Measurements from ENCODE around the gene MBOAT1.
"Not testable (repeated sequence)": the region's sequence is repeated elsewhere in the genome, so short reads cannot be mapped to it uniquely, and the experiment has no call there.

MBOAT1 gene

GRCh38 chr6:20154753-20155152 is 57.5 kb downstream of the MBOAT1 start:
- H3K4me3 ChIP-seq (ENCODE audit: low read depth, low read length), result no peak overlapping the region
- TF ChIP-seq CTCF (IDR thresholded peaks at IDR 0.05; ENCODE audit: low read depth, low read length, missing control alignments), result no peak
- no peak for DNase-seq (ENCODE audit: low read depth)

- H3K4me3 ChIP-seq (ENCODE audit: low read depth, low read length), result no peak overlapping the region
- TF ChIP-seq CTCF (IDR thresholded peaks at IDR 0.05; ENCODE audit: low read depth, low read length, missing control alignments), result no peak
- DNase-seq (ENCODE audit: low read depth), result no peak
Observed at GRCh38 chr6:20153194-20153593, 59.1 kb downstream of the MBOAT1 start.

GRCh38 chr6:20148433-20148832 is 63.8 kb downstream of the MBOAT1 start:
- no peak for DNase-seq (ENCODE audit: low read depth)
- TF ChIP-seq CTCF (IDR thresholded peaks at IDR 0.05; ENCODE audit: low read depth, low read length, missing control alignments), result no peak
- no peak overlapping the region for H3K4me3 ChIP-seq (ENCODE audit: low read depth, low read length)

GRCh38 chr6:20147469-20147868 is 64.8 kb downstream of the MBOAT1 start:
- DNase-seq (ENCODE audit: low read depth), result no peak
- H3K4me3 ChIP-seq (ENCODE audit: low read depth, low read length), result no peak overlapping the region
- TF ChIP-seq CTCF (IDR thresholded peaks at IDR 0.05; ENCODE audit: low read depth, low read length, missing control alignments), result no peak

- not testable (repeated sequence) for H3K4me3 ChIP-seq (ENCODE audit: low read depth, low read length); DNase-seq (ENCODE audit: low read depth)
Observed at GRCh38 chr6:20146831-20147230, 65.4 kb downstream of the MBOAT1 start.

- TF ChIP-seq CTCF (IDR thresholded peaks at IDR 0.05; ENCODE audit: low read depth, low read length, missing control alignments), result no peak
- no peak for DNase-seq (ENCODE audit: low read depth)
- no peak overlapping the region for H3K4me3 ChIP-seq (ENCODE audit: low read depth, low read length)
Observed at GRCh38 chr6:20146291-20146690, 66.0 kb downstream of the MBOAT1 start.

- no peak for DNase-seq (ENCODE audit: low read depth)
- no peak overlapping the region for H3K4me3 ChIP-seq (ENCODE audit: low read depth, low read length)
- no peak for TF ChIP-seq CTCF (IDR thresholded peaks at IDR 0.05; ENCODE audit: low read depth, low read length, missing control alignments)
Observed at GRCh38 chr6:20142866-20143265, 69.4 kb downstream of the MBOAT1 start.

- TF ChIP-seq CTCF (IDR thresholded peaks at IDR 0.05; ENCODE audit: low read depth, low read length, missing control alignments), result no peak
- no peak for DNase-seq (ENCODE audit: low read depth)
- no peak overlapping the region for H3K4me3 ChIP-seq (ENCODE audit: low read depth, low read length)
Observed at GRCh38 chr6:20141931-20142330, 70.3 kb downstream of the MBOAT1 start.

GRCh38 chr6:20139127-20139963 is 72.9 kb downstream of the MBOAT1 start:
- H3K4me3 ChIP-seq (ENCODE audit: low read depth, low read length); DNase-seq (ENCODE audit: low read depth): not testable (repeated sequence)

Measured in GM12864 (cell line).